ENCODE data around the gene ZC3H13. TPM values are rescaled to one million over a fixed set of nuclear protein-coding genes. Genes with fewer than 3 reads are reported as not detected.

ZC3H13 gene
- total and polyA plus RNA-seq, 2 of the 8 experiments (the other 6 are each of a cell fraction or from before 2014, with no cell fraction given), result 5.1 to 57.8 TPM

GRCh38 chr13:45950386-45951000 lies 102.1 kb downstream of the ZC3H13 start (continued):
- TF ChIP-seq CHD7 (IDR thresholded peaks at IDR 0.05; ENCODE audit: insufficient replicate concordance, low read length) (no peak), CHD2 (IDR thresholded peaks at IDR 0.05; ENCODE audit: low read length) (no peak)

Measured in H1 (cell line).